GM21526 (cell line): Measurements from ENCODE around the gene GSN.

Experiments
- ATAC-seq: cut with Tn5 transposase; IDR thresholded peaks from one replicate; pipeline ENCODE4 v1.9.1; 2021; ENCODE audit warnings: moderate library complexity; ENCODE audit not compliant: unreplicated experiment, low FRiP score

GSN gene

GRCh38 chr9:121368745-121369144, 100.8 kb downstream of the GSN start:
- ATAC-seq: no peak

GRCh38 chr9:121369595-121370265, 101.8 kb downstream of the GSN start, which contains the start of gene STOM:
Gene STOM, minus strand, starts transcription at chr9:121370250. Its CDS starts 63 bp downstream, at chr9:121370187.
- peak; percentile 60 for ATAC-seq

GRCh38 chr9:121371495-121372061, 103.6 kb downstream of the GSN start:
- no peak for ATAC-seq

- ATAC-seq: no peak
Measured at GRCh38 chr9:121372239-121373010, 104.5 kb downstream of the GSN start.

- no peak for ATAC-seq
Measured at GRCh38 chr9:121373011-121373729, 105.2 kb downstream of the GSN start.

- no peak for ATAC-seq
Measured at GRCh38 chr9:121376214-121376830, 108.4 kb downstream of the GSN start.

- no peak for ATAC-seq
Measured at GRCh38 chr9:121380846-121381245, 112.9 kb downstream of the GSN start.
